HG02610 (cell line): ENCODE data around the gene HRC.

Source experiments
- ATAC-seq: cut with Tn5 transposase; IDR thresholded peaks from one replicate; pipeline ENCODE4 v1.9.1; 2021; ENCODE audit warnings: mild to moderate bottlenecking, moderate library complexity; ENCODE audit not compliant: unreplicated experiment

HRC gene

DNA sequence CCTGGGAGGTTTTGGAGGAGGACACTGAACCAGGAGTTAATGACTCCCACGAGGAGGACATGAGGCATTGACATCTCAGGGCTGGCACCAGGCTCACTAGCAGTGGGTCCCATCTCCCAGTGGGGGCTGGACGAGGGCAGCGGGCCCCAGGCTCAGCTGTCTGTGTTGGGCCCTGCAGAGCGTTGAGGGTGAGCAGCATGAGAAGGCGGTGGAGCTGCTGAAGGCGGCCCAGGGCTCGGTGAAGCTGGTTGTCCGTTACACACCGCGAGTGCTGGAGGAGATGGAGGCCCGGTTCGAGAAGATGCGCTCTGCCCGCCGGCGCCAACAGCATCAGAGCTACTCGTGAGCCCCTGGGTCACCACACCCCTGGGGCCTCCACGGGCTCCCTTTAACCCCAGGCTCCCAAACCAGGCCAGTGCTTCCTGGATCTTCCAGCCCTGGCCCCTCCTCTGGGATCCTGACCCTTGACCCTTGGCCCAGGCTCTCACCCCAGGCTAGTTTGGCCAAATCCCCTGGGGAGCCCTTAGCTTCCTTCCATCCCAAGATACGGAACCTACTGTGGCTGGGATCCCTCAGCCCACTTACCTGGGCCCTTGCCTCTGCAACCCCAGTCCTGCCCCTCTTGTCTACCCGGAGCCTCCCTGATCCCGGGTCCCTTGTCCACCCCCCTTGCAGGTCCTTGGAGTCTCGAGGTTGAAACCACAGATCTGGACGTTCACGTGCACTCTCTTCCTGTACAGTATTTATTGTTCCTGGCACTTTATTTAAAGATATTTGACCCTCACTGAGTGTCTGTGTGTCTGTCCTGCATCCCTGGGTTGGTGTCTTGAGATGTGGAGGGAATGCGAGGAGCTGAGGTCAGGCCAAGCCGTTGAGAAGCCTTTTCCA, 37.3 kb downstream of the HRC start:
- ATAC-seq = no peak

DNA sequence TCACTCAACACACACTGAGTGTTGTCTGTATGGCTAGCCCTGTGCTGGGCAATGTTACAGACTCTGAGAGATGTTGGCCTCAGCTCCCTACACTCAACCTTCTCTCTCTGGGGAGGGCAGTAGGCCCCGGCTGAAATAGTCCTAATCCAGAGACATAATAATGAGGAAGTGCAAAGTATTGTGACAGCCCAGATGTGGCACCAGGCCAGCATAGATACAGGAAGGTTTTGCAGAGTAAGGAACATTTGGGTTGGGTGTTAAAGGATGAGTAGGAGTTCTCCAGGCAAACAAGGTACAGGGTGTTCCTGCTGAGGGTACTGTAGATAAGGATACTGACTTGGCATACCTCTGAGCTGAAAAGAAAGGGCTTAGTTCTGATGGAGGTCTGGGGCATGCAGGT, 38.7 kb downstream of the HRC start:
- no peak for ATAC-seq

GRCh38 chr19:49114630-49115363, 40.4 kb downstream of the HRC start:
- no peak for ATAC-seq

GRCh38 chr19:49113762-49114629, 41.2 kb downstream of the HRC start, which contains the start of gene LIN7B:
LIN7B (plus strand) TSS chr19:49114370; CDS start chr19:49114405, 35 bp downstream.
- ATAC-seq = peak; percentile 53

DNA sequence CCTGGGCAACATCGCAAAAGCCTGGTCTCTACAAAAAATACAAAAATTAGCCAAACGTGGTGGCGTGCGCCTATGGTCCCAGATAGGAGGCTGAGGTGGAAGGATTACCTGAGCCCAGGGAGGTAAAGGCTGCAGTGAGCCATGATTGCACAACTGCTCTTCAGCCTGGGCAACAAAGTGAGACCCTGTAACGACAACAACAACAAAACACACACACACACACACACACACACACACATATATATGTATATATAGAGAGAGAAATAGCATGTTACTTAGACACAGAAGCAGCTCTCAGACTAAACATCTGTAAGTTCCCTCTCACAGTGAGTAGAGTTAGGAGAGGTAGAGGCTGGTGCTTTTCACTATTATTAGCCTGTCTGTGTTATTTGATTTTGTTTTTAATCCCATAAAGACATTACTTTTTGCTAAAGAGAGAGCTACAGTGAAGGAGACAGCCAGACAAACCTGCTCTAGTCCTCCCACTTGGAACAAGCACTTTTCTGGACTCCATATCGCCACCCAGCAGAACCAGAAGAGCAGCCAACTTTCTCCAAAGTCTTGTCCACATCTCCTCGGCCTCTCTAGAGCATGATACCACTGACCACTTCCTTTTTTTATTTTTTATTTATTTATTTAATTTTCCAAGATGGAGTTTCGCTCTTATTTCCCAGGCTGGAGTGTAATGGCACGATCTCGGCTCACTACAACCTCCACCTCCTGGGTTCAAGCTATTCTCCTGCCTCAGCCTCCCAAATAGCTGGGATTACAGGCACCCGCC, 43.8 kb downstream of the HRC start:
- ATAC-seq = no peak

GRCh38 chr19:49110567-49110966, 44.6 kb downstream of the HRC start:
- ATAC-seq = no peak

DNA sequence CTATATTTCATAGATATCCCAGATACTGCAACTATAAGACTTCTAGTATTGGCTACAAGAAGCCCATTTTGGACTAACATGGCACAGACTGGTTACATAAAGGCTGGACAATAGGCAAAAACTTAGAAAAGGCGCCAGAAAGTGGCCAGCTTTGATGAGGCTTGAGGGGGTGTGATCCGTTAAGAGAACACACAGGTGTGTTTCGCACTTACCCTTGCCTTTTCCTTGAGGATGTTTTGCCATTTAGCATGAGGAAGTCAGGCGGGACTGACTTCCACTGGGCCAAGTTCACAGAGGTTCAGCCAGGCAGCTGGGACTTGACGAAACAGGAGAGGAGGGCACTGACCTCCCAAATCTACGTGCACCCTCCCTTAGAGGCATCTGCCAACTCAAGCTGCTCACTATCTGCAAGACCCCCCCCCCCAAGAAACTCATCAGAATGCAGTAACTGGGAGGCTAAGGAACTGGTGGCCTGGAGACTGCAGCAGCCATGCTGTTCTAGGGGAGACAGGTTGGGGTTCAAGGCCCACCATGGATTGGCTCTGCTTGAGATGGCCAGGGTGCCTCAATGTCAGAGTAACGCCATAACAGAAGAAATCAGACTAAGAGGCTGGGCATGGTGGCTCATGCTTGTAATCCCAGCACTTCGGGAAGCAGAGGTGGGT, 45.5 kb downstream of the HRC start:
- ATAC-seq = no peak

DNA sequence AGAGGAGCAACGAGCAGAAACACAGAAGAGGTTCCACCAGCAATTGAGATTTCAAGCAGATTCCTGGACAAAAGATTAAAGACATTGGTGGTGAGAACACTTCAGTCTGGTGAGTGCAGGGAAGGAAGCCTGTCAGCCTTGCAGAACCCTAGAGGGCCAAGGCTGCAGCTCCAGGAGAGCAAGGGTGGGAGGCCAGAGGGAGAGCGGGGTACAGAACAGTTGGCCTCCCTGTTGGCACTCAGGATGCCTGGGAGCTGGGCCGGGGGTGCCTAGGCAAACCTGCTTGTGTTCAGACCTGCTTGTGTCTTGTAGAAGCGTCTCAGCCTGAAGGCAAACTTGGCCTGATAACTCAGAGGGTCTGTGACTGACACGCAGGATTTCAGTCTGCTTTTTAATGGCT, 46.1 kb downstream of the HRC start:
- ATAC-seq = no peak

- no peak for ATAC-seq
Observed at GRCh38 chr19:49107625-49108459, 47.4 kb downstream of the HRC start.

DNA sequence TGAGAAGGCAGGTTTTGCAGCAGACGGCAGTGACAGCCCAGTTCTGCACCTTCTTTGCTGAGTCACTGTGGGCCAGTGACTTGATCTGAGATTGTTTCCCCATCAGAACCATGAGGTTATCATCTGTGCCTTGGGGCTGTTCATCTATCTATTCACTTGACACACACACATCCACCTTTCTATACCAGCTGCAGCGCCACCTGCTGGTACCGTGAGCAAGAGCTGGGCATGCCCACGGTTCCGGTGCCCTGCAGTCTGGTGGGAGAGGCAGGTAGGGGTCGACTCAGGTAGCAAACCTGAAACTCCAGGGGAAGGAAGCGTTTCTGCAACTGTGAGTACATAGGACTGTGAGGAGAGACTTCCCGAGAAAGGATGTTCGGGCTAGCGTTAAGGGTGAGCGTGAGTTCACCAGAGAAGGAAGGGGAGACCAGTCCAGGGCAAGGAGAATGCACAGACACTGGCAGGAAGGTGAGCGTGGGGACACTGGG, 48.5 kb downstream of the HRC start:
- ATAC-seq = no peak

DNA sequence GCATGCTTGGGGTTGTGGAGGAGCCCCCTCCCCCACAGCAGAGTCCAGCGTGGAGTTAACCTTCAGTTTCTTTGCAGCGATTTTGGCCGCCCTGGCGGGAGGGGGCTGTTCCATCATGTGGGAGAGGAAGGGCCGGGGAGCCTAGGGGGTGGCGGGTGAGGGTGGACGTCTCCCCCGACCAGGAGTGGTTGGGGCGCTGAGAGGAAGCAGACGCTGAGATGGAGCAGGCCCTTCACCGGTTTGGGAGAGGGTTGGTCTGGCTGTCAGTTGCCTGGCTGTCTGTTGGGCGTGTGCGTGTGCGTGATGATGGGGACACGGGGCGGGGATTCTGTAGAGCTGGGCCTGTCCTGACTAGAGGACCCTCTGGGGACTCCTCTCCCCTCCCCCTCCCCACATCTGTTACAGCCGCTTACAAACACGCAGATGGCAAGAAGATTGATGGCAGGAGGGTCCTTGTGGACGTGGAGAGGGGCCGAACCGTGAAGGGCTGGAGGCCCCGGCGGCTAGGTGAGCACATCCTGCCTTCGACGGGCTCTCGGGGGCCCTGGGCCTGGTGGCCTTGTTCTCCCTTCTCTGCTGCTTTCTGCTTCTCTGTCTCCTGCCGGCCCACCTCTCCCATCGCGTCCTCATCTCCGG, 50.8 kb downstream of the HRC start:
- no peak for ATAC-seq

DNA sequence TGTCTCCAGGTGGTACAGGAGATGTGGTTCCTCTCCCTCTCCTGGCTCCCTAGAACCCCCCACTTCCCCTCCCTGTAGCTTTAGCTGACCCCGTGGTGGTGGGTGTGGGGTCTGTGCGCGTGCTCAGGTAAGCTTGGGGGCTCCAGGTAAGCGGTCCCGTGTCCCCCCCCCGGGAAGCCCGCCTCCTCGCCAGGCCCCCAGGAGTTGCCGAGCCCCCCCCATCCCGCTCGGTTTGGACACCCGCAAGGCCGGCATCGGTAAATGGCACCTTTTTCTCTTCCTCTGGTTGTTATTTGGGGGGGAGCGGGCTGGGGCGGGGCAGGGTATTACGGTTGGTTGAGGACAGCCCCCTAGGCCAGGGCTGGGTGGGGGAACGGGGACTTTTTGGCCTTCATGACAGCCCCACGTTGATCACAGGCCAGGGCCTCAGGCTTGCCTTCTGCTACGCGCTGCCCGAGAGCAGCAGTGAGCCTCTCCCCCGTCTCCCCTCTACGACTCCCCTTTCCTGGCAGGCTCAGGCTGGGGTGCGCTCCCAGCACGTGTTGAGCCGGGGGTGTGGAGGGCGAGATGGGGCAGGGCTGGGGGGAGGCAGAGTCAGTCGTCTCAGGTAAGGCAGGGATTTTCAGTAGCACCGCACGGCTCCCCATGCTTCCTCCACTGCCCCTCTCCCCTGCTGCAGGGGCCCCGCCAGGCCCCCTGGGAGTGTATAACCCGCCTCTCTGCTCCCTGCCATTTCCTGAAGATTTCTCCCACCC, 51.7 kb downstream of the HRC start:
- ATAC-seq = no peak

DNA sequence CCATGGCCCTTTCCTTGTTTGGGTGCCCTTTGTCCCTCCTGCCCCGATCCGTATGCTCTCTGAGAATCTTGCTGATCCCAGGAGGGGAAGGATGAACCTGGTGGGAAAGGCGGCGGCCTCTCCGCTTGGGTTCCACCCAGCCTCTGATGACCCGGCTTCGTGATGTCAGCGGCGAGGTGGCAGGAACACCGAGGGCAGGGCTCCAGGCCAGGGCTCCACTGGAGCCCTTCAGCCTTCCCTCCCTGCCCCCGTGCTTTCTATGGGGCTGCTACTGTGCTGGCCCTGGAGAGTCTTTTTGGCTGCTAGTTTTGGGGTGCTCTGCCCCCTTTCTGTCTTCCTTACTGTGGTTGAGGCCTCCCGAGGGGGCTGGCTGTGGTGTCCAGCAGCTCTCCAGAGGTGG, 52.9 kb downstream of the HRC start:
- no peak for ATAC-seq
